ENCODE data around the gene COLGALT1. TPM values are rescaled to one million over a fixed set of nuclear protein-coding genes. Genes with fewer than 3 reads are reported as not detected.

COLGALT1 gene
- total RNA-seq, 1 donor from 2014 or later = 121 TPM

DNA sequence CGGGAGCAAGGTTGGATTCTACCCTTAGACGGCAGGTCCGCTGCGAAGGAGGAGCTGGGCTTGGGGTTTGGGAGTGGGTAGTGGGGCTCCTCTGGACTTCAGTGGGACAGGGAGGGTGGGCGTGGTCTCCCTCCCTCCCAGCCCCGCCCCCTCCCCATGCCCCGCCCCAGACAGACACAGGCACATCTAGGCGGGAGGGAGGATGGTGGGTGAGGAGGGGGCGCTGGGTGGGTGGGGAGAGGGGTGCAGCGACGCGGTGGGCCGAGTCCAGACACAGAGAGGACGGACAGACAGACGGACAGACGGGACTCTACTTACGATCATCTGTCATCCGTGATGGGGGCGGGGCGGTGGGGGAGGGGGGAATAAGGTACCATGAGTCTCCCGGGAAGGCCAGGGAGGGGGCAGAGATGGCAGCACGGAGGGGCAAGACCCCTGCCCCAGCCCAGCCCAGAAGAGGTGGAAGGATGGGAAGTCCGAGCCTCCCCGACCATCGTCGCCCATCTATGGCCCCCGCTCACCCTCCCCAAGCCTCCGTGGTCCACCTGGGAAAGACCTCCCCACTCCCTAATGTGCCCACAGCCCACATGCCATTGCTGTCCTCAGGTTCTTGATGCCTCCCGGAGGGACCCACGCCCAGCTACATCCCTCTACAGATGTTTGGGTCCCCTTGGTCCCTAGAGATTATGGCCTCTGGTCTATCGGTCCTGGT is 67.9 kb downstream of the COLGALT1 start:
- H3K27me3 Mint-ChIP-seq (ENCODE audit: unreplicated experiment) = no peaks in the 10 kb centered on the region
- no peak for DNase-seq (ENCODE audit: extremely low spot score, unreplicated experiment)
- H3K27ac Mint-ChIP-seq (ENCODE audit: unreplicated experiment) = no peak overlapping the region
- peaks cover 9% of the 10 kb centered on the region for H3K9me3 Mint-ChIP-seq (ENCODE audit: unreplicated experiment)
- H3K4me3 Mint-ChIP-seq (ENCODE audit: unreplicated experiment) = no peak overlapping the region
- no peaks in the 10 kb centered on the region for H3K36me3 Mint-ChIP-seq (ENCODE audit: unreplicated experiment)
- TF ChIP-seq, protein P1, sequence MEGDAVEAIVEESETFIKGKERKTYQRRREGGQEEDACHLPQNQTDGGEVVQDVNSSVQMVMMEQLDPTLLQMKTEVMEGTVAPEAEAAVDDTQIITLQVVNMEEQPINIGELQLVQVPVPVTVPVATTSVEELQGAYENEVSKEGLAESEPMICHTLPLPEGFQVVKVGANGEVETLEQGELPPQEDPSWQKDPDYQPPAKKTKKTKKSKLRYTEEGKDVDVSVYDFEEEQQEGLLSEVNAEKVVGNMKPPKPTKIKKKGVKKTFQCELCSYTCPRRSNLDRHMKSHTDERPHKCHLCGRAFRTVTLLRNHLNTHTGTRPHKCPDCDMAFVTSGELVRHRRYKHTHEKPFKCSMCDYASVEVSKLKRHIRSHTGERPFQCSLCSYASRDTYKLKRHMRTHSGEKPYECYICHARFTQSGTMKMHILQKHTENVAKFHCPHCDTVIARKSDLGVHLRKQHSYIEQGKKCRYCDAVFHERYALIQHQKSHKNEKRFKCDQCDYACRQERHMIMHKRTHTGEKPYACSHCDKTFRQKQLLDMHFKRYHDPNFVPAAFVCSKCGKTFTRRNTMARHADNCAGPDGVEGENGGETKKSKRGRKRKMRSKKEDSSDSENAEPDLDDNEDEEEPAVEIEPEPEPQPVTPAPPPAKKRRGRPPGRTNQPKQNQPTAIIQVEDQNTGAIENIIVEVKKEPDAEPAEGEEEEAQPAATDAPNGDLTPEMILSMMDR (IDR thresholded peaks at IDR 0.05) = no peak
- H3K4me1 Mint-ChIP-seq (ENCODE audit: unreplicated experiment) = no peaks in the 10 kb centered on the region

DNA sequence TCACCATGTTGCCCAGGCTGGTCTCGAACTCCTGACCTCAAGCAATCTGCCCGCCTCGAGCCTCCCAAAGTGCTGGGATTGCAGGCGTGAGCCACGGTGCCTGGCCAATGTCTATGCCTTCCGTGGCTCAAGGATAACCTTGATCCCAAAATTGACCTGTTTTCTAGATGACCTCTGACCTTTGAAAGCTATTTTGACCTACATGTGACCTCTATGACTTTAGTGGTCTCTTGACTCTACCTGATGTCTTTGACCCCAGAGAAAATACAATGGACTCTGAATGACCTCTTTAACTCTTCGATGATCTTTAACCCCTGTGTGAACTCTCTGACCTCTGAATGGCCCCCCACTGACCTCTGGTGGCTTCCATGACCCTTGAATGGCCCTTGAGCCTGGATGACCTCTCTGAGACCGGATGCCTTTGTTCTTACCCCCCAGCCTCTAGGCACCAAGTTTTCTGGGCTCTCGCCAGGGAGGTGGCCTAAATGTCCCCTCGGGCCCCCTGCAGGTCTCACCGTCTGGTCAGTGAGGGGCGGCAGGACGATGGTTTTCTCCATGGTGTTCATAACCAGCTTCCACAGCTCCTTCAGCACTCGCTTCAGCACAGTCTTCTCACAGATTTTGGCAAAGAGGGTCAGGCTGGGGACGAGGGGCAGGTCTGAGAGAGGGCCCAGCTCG is 69.0 kb downstream of the COLGALT1 start:
- TF ChIP-seq, protein P1 (IDR thresholded peaks at IDR 0.05) = no peak
- Mint-ChIP-seq H3K4me3 (ENCODE audit: unreplicated experiment) (no peak overlapping the region), H3K27ac (ENCODE audit: unreplicated experiment) (no peak overlapping the region), H3K9me3 (ENCODE audit: unreplicated experiment) (peaks cover 9% of the 10 kb centered on the region), H3K36me3 (ENCODE audit: unreplicated experiment) (no peaks in the 10 kb centered on the region), H3K4me1 (ENCODE audit: unreplicated experiment) (no peaks in the 10 kb centered on the region), H3K27me3 (ENCODE audit: unreplicated experiment) (no peaks in the 10 kb centered on the region)
- DNase-seq (ENCODE audit: extremely low spot score, unreplicated experiment) = no peak

DNA sequence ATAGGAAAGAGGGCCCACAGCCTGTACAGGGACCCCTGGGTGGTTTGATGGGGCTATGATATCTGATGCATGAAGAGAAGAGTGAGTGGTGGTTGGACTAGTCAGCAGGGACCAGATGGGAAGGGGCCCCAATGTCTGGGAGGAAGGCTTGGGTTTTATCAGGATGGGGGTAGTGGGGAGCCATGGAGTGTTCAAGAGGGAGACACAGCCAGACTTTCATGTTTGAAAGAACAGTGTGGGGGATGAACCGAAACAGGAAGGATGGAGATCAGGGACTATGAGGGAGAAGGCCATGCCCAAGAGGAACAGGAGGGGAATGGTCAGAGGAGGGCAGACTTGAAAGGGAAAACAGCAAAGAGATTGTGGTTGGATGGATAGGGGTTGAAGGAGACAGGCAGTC is 69.6 kb downstream of the COLGALT1 start:
- TF ChIP-seq, protein P1 (IDR thresholded peaks at IDR 0.05) = no peak
- Mint-ChIP-seq H3K4me3 (ENCODE audit: unreplicated experiment) (no peak overlapping the region), H3K36me3 (ENCODE audit: unreplicated experiment) (no peaks in the 10 kb centered on the region), H3K27ac (ENCODE audit: unreplicated experiment) (no peak overlapping the region), H3K27me3 (ENCODE audit: unreplicated experiment) (no peaks in the 10 kb centered on the region), H3K9me3 (ENCODE audit: unreplicated experiment) (peaks cover 9% of the 10 kb centered on the region), H3K4me1 (ENCODE audit: unreplicated experiment) (no peaks in the 10 kb centered on the region)
- DNase-seq (ENCODE audit: extremely low spot score, unreplicated experiment) = no peak

DNA sequence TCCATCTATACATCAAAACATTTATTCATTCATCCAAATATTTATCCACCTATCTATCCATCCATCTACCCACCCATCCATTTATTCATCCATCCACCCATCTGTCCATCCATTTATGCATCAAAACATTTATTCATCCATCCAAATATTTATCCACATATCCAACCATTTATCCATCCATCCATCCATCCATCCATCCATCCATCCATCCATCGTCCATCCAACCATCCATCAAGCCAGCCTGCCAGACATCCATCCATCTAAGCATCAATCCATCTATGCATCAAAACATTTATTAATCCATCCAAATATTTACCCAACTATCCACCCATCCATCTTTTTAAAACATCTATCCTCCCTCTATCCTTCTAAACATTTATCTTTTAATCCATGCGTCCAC is 70.5 kb downstream of the COLGALT1 start:
- no peak overlapping the region for H3K27ac Mint-ChIP-seq (ENCODE audit: unreplicated experiment)
- no peaks in the 10 kb centered on the region for H3K4me1 Mint-ChIP-seq (ENCODE audit: unreplicated experiment)
- H3K27me3 Mint-ChIP-seq (ENCODE audit: unreplicated experiment) = no peaks in the 10 kb centered on the region
- DNase-seq (ENCODE audit: extremely low spot score, unreplicated experiment) = no peak
- peaks cover 9% of the 10 kb centered on the region for H3K9me3 Mint-ChIP-seq (ENCODE audit: unreplicated experiment)
- H3K4me3 Mint-ChIP-seq (ENCODE audit: unreplicated experiment) = no peak overlapping the region
- TF ChIP-seq, protein P1 (IDR thresholded peaks at IDR 0.05) = no peak
- H3K36me3 Mint-ChIP-seq (ENCODE audit: unreplicated experiment) = no peaks in the 10 kb centered on the region

DNA sequence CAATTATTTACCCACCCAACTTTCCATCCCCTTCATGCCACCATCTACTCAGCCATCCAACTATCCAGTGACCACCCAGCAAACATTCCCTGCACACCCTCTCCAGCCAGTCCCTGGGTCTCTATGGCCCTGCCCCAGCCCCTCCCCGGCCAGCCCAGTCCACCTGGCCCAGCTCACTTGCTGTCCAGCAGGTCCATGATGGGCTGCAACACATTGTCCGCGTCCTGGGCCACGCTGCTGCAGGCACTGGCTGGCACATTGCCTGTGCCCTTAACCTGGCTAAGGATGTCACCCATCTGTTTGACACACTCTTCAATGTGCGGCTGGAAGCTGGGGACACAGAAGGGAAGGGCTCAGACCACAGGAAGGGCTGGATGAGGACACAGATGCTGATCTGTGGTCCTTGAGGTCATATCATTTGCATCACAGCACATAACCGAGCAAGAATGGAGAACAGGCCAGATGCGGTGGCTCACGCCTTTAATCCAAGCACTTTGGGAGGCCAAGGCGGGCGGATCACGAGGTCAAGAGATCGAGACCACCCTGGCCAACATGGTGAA is 71.1 kb downstream of the COLGALT1 start:
- Mint-ChIP-seq H3K9me3 (ENCODE audit: unreplicated experiment) (peaks cover 4% of the 10 kb centered on the region), H3K4me1 (ENCODE audit: unreplicated experiment) (no peaks in the 10 kb centered on the region), H3K27me3 (ENCODE audit: unreplicated experiment) (no peaks in the 10 kb centered on the region)

More for the DNA sequence above, 71.1 kb downstream of the COLGALT1 start:
- H3K27ac Mint-ChIP-seq (ENCODE audit: unreplicated experiment) = no peak overlapping the region
- TF ChIP-seq, protein P1 (IDR thresholded peaks at IDR 0.05) = no peak
- no peak for DNase-seq (ENCODE audit: extremely low spot score, unreplicated experiment)
- no peaks in the 10 kb centered on the region for H3K36me3 Mint-ChIP-seq (ENCODE audit: unreplicated experiment)
- no peak overlapping the region for H3K4me3 Mint-ChIP-seq (ENCODE audit: unreplicated experiment)
